ENCODE data around the gene LRP3. TPM values are rescaled to one million over a fixed set of nuclear protein-coding genes. Genes with fewer than 3 reads are reported as not detected.
"Not testable (repeated sequence)": the region's sequence is repeated elsewhere in the genome, so short reads cannot be mapped to it uniquely, and the experiment has no call there.

The LRP3 gene
- total and polyA plus RNA-seq, 2 of the 13 experiments (the other 11 are each of a cell fraction or from before 2014, with no cell fraction given), result 17.6 to 51.6 TPM

DNA sequence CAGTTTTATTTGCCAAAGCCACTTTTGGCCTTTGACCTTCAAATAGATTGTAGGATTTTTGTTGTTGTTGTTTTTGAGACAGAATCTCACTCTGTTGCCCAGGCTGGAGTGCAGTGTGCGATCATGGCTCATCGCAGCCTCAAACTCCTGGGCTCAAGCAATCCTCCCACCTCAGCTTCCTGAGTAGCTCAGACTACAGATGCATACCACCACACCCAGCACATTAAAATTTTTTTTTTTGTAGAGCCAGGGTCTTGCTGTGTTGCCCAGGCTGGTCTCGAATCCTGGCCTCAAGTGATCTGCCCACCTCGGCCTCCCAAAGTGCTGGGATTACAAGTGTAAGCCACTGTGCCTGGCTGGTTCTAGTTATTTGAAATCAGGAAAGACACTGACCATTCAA lies 3.0 kb upstream of the LRP3 start:
- H3K36me3 ChIP-seq (replicated peaks in 1 of 2; ENCODE audit: control insufficient read depth in 1 of 2, insufficient read depth in 2 of 2, low read length in 2 of 2); intact Hi-C loops (cut with micrococcal nuclease; ENCODE audit: unreplicated experiment); H3K4me2 ChIP-seq (ENCODE audit: low read depth, low read length); H3K9ac ChIP-seq (ENCODE audit: insufficient read depth, low read depth, low read length); H2AFZ ChIP-seq (ENCODE audit: low read length); H4K20me1 ChIP-seq (ENCODE audit: insufficient read depth, low read length); H3K79me2 ChIP-seq (ENCODE audit: insufficient read depth, low read length); in situ Hi-C loops (cut with HindIII; ENCODE audit: extremely low pct_ligation_motif_present, low pct_unique_long_range_greater_than_20kb); POLR2A ChIA-PET; ATAC-seq; H3K27me3 ChIP-seq (ENCODE audit: control insufficient read depth in 1 of 2, insufficient read depth in 2 of 2, low read length in 2 of 2); H3K27ac ChIP-seq (ENCODE audit: extremely low read length, insufficient read depth, low read length); H3K4me3 ChIP-seq (replicated peaks in 1 of 3; ENCODE audit: insufficient read depth in 1 of 3, low read depth in 2 of 3, low read length in 3 of 3); CTCF ChIA-PET (ENCODE audit: low intra/inter-chr PET ratio, low total read pairs); H3K9me3 ChIP-seq (ENCODE audit: low read length); DNase-seq (ENCODE audit: low spot score); BruUV-seq (replicated peaks); FAIRE-seq: not testable (repeated sequence)
- peaks cover 14% of the 10 kb centered on the region for H3K4me1 ChIP-seq (ENCODE audit: insufficient read depth, low read length)
- WGBS (ENCODE audit: low lambda C conversion rate), result 49% methylated on average over 4 of the region's 4 CpGs

DNA sequence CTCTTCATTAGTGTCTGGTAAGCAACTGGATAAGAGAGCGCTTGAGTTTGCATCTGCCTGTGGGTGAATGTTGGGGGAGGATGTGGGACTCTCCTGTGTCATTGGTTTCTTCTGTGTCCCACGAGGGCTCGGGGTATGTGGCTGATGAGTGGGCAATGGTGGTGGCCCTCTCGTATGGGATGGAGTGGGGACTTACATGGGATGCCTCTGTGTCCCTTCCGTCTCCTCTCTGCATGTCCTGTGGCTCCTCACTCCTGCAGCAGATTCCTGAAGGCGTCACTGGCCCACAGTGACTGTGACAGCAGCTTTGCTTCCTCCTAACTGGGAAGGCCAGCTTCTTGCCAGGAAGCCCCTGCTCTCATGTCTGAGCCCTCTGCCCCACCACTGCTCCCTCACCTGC lies 2.6 kb upstream of the LRP3 start:
- ATAC-seq, result no peak
- WGBS (ENCODE audit: low lambda C conversion rate), result 30% methylated on average over 5 of the region's 6 CpGs
- intact Hi-C loops (cut with micrococcal nuclease; ENCODE audit: unreplicated experiment), result no loop called here
- H4K20me1 ChIP-seq (ENCODE audit: insufficient read depth, low read length), result no peaks in the 10 kb centered on the region
- H3K9me3 ChIP-seq (ENCODE audit: low read length), result no peaks in the 10 kb centered on the region
- in situ Hi-C loops (cut with HindIII; ENCODE audit: extremely low pct_ligation_motif_present, low pct_unique_long_range_greater_than_20kb), result no loop called here
- POLR2A ChIA-PET, result no interaction called here
- H3K4me2 ChIP-seq (ENCODE audit: low read depth, low read length), result no peak overlapping the region
- H3K9ac ChIP-seq (ENCODE audit: insufficient read depth, low read depth, low read length), result no peak overlapping the region
- CTCF ChIA-PET (ENCODE audit: low intra/inter-chr PET ratio, low total read pairs), result no interaction called here
- H3K79me2 ChIP-seq (ENCODE audit: insufficient read depth, low read length), result peaks cover 10% of the 10 kb centered on the region
- no peak overlapping the region for H3K4me3 ChIP-seq (replicated peaks in 1 of 3; ENCODE audit: insufficient read depth in 1 of 3, low read depth in 2 of 3, low read length in 3 of 3)
- BruUV-seq (replicated peaks), result no TSS peak
- no peak overlapping the region for H2AFZ ChIP-seq (ENCODE audit: low read length)
- no peak for FAIRE-seq
- H3K4me1 ChIP-seq (ENCODE audit: insufficient read depth, low read length), result peaks cover 18% of the 10 kb centered on the region
- H3K27me3 ChIP-seq (ENCODE audit: control insufficient read depth in 1 of 2, insufficient read depth in 2 of 2, low read length in 2 of 2), result peaks cover 1 to 6% of the 10 kb centered on the region in 2 experiments; a peak in 2 of 5 replicates
- no peak for DNase-seq (ENCODE audit: low spot score)
- 0 out of 5 replicates have a peak, but pooled peaks cover 0 to 2% of the 10 kb centered on the region in 2 experiments for H3K36me3 ChIP-seq (replicated peaks in 1 of 2; ENCODE audit: control insufficient read depth in 1 of 2, insufficient read depth in 2 of 2, low read length in 2 of 2)
- no peak overlapping the region for H3K27ac ChIP-seq (ENCODE audit: extremely low read length, insufficient read depth, low read length)
- TF ChIP-seq, protein P1, sequence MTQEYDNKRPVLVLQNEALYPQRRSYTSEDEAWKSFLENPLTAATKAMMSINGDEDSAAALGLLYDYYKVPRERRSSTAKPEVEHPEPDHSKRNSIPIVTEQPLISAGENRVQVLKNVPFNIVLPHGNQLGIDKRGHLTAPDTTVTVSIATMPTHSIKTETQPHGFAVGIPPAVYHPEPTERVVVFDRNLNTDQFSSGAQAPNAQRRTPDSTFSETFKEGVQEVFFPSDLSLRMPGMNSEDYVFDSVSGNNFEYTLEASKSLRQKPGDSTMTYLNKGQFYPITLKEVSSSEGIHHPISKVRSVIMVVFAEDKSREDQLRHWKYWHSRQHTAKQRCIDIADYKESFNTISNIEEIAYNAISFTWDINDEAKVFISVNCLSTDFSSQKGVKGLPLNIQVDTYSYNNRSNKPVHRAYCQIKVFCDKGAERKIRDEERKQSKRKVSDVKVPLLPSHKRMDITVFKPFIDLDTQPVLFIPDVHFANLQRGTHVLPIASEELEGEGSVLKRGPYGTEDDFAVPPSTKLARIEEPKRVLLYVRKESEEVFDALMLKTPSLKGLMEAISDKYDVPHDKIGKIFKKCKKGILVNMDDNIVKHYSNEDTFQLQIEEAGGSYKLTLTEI (CRISPR knock-in tag; conservative IDR thresholded peaks at IDR 0.05), result no peak
- TF ChIP-seq, protein P2, sequence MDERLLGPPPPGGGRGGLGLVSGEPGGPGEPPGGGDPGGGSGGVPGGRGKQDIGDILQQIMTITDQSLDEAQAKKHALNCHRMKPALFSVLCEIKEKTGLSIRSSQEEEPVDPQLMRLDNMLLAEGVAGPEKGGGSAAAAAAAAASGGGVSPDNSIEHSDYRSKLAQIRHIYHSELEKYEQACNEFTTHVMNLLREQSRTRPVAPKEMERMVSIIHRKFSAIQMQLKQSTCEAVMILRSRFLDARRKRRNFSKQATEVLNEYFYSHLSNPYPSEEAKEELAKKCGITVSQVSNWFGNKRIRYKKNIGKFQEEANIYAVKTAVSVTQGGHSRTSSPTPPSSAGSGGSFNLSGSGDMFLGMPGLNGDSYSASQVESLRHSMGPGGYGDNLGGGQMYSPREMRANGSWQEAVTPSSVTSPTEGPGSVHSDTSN (CRISPR knock-in tag; IDR thresholded peaks at IDR 0.05), result no peak
- TF ChIP-seq ZMYM4 (CRISPR knock-in tag; IDR thresholded peaks at IDR 0.05) (no peak), XBP1 (CRISPR knock-in tag; IDR thresholded peaks at IDR 0.05) (no peak), RARA (CRISPR knock-in tag; IDR thresholded peaks at IDR 0.05) (no peak), MAZ (IDR thresholded peaks at IDR 0.05; ENCODE audit: borderline replicate concordance, low read depth, low read length) (no peak), MAZ (CRISPR knock-in tag; IDR thresholded peaks at IDR 0.05; ENCODE audit: low read depth) (no peak), MAFG (CRISPR knock-in tag; IDR thresholded peaks at IDR 0.05) (no peak), ZNF816 (CRISPR knock-in tag; IDR thresholded peaks at IDR 0.05; ENCODE audit: borderline replicate concordance) (no peak), DR1 (CRISPR knock-in tag; IDR thresholded peaks at IDR 0.05) (no peak), FOSL2 (CRISPR knock-in tag; IDR thresholded peaks at IDR 0.05) (no peak)
- TF ChIP-seq, protein P3, sequence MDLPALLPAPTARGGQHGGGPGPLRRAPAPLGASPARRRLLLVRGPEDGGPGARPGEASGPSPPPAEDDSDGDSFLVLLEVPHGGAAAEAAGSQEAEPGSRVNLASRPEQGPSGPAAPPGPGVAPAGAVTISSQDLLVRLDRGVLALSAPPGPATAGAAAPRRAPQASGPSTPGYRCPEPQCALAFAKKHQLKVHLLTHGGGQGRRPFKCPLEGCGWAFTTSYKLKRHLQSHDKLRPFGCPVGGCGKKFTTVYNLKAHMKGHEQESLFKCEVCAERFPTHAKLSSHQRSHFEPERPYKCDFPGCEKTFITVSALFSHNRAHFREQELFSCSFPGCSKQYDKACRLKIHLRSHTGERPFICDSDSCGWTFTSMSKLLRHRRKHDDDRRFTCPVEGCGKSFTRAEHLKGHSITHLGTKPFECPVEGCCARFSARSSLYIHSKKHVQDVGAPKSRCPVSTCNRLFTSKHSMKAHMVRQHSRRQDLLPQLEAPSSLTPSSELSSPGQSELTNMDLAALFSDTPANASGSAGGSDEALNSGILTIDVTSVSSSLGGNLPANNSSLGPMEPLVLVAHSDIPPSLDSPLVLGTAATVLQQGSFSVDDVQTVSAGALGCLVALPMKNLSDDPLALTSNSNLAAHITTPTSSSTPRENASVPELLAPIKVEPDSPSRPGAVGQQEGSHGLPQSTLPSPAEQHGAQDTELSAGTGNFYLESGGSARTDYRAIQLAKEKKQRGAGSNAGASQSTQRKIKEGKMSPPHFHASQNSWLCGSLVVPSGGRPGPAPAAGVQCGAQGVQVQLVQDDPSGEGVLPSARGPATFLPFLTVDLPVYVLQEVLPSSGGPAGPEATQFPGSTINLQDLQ (CRISPR knock-in tag; IDR thresholded peaks at IDR 0.05), result no peak
- TF ChIP-seq, protein P4, sequence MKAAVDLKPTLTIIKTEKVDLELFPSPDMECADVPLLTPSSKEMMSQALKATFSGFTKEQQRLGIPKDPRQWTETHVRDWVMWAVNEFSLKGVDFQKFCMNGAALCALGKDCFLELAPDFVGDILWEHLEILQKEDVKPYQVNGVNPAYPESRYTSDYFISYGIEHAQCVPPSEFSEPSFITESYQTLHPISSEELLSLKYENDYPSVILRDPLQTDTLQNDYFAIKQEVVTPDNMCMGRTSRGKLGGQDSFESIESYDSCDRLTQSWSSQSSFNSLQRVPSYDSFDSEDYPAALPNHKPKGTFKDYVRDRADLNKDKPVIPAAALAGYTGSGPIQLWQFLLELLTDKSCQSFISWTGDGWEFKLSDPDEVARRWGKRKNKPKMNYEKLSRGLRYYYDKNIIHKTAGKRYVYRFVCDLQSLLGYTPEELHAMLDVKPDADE (CRISPR knock-in tag; IDR thresholded peaks at IDR 0.05), result no peak
